ENCODE results near the gene MAPK14. TPM values are rescaled to one million over a fixed set of nuclear protein-coding genes. Genes with fewer than 3 reads are reported as not detected.
"Not testable (repeated sequence)": the region's sequence is repeated elsewhere in the genome, so short reads cannot be mapped to it uniquely, and the experiment has no call there.

Gene MAPK14
- polyA plus RNA-seq, 1 donor = 34.0 TPM

DNA sequence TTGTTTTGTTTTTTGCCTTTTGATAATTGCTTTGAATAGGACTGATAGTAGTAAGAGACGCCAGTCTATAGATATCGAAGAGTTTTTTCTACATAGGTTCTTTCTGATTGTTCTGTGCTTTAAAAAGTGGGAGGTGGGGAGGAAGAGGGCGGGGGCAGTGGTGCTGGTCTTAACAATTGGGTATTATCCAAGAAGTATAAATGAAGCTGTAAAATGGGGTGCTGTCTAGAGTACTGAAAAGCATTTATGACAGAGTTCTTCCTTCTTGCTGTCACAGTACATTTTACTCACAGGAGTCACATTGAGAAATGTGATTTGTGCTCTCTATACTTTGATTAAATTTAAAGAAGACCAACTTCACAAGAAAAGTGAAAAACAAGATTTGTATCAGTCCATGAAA, 41.0 kb downstream of the MAPK14 start:
- DNase-seq (ENCODE audit: low read depth) = no peak

- DNase-seq (ENCODE audit: low read depth) = no peak
These were observed 42.0 kb downstream of the MAPK14 start for GRCh38 chr6:36069573-36069972.

- DNase-seq (ENCODE audit: low read depth) = no peak
These were observed 42.6 kb downstream of the MAPK14 start for GRCh38 chr6:36070252-36070651.

DNA sequence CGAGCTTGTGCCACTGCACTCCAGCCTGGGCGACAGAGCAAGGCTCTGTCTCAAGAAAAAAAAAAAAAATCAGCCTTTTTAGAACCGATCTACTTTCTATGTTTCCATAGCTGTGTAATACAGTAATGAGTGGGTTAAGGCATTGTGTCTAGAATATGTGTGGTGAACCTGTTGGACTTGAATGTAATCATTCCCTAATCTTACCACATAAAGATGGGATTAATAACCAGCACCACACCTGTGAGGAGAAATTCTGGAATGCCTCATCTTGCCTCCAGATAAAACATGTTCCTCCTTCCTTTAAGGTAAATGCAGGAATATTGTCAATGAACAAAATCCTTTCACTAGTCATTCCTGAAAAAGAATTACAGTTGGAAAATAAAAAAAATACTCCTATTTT, 43.7 kb downstream of the MAPK14 start:
- no peak for DNase-seq (ENCODE audit: low read depth)

GRCh38 chr6:36071714-36072113, 44.1 kb downstream of the MAPK14 start:
- no peak for DNase-seq (ENCODE audit: low read depth)

DNA sequence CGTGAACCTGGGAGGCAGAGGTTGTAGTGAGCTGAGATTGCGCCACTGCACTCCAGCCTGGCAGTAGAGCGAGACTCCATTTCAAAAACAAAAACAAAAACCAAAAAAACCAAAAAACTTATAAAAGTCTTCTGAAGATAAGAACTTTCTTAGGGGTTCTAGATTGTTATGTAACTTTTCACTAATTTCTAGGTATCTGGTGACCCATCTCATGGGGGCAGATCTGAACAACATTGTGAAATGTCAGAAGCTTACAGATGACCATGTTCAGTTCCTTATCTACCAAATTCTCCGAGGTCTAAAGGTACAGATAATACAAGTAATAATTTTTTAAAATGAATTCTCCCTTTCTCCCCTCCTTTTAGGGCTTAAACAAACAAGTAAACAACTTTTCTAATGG, 45.1 kb downstream of the MAPK14 start:
- no peak for DNase-seq (ENCODE audit: low read depth)

DNA sequence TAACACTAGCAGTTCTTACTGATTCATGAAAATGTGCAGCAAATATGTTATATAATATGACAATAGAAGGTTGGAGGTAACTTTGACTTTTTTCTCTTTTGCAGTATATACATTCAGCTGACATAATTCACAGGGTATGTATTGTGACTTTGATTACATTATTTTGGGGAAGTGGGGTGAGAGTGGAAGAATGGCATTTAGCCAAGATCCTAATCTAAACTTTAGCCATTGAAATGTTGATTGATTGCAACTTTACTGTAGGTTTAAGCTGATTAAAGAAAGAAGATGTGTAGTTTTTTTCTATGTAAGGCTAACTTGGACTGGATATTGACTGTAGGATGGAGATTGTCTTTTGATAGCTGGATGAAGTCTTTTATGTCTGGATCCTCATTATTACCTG, 46.0 kb downstream of the MAPK14 start:
- DNase-seq (ENCODE audit: low read depth) = no peak

DNA sequence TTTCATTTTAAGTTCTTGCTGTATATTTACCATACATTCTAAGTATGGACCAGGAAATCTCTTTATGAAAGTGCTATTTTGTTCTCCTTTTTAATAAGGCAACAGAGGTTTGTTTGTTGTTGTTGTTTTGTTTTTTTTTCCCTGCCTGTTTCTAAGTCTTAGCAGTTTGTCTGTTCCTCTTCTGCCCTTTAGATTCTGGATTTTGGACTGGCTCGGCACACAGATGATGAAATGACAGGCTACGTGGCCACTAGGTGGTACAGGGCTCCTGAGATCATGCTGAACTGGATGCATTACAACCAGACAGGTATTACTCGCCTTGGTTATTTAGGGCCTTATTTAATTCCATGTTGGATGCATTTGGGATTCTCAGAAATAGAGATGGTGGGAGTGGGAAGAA, 48.0 kb downstream of the MAPK14 start:
- DNase-seq (ENCODE audit: low read depth) = no peak

DNA sequence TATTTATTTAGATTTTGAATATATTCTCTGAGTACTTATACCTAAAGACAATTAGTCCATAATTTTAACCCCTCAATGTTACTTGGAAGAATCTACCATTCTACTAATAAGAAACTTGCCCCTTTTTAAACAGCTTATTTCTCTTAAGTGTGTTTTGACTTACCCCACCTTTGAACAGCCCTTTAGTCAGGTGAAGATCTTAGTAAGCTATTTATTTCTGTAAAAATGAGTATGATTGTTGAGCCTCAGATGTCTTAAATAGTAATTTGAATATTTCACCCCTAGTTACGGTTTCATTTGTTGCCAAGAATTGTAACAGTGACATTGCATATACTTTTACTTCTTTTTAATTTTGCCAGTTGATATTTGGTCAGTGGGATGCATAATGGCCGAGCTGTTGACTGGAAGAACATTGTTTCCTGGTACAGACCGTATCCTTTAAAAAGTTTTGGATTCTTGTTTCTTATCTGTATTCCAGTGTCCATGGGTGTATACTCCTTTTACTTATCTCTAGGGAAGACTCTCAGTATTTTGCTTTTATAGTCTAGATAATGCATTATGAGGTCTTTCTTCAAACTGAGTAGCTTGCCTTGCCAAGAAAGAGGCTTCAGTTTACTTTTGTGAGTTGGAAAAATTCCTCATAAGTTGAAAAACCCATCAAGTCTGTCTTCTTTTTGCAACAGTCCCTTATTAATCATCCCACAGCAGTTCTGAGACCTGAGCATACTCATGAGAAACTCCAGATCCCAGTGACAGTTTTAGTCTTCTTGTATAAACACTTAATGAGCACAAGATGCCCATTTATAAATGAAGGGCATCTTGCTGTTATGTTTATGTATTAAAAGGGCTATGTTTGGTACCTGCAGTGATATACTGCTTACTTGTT, 48.8 kb downstream of the MAPK14 start:
- no peak for DNase-seq (ENCODE audit: low read depth)

- DNase-seq (ENCODE audit: low read depth) = no peak
These were observed 50.6 kb downstream of the MAPK14 start for GRCh38 chr6:36078159-36078558.

DNA sequence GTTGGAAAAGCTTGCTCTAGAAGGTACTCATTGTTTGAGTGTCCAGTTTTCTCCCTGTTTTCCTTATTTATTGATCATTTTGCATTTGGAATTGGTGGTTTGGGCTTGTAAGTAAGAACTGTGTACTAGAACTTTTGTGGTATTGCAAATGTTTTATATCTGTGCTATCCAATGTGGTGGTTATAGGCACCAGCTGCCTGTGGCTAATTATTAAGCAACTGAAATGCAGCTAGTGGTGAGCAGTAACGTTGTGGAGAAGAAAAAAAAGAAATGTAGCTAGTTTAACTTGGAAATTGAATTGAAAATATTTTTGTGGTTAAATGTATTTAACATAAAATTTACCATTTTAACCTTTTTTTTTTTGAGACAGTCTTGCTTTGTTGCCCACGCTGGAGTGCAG, 52.0 kb downstream of the MAPK14 start:
- DNase-seq (ENCODE audit: low read depth) = no peak

GRCh38 chr6:36082318-36082717, 54.7 kb downstream of the MAPK14 start:
- DNase-seq (ENCODE audit: low read depth) = no peak

DNA sequence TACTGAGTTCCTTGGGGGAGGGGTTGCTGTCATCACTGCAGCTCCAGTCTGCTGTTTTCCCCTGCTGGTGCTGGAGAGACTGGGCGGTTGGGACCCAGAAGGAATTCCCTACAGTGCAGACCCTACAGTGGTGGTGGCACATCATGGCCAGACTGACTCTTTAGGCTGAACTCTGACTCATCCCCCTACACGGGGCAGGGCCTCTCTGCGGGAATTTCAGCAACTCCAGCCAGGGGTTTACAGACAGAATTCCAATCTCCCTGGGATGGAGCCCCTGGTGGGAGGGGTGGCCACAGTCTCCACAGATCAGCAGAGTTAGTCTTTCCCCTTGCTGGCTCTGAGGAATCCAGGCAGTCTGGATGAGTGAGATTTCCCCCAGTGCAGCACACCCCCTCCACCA, 55.8 kb downstream of the MAPK14 start:
- no peak for DNase-seq (ENCODE audit: low read depth)

- not testable (repeated sequence) for DNase-seq (ENCODE audit: low read depth)
These were observed 60.6 kb downstream of the MAPK14 start for GRCh38 chr6:36088204-36088603.

DNA sequence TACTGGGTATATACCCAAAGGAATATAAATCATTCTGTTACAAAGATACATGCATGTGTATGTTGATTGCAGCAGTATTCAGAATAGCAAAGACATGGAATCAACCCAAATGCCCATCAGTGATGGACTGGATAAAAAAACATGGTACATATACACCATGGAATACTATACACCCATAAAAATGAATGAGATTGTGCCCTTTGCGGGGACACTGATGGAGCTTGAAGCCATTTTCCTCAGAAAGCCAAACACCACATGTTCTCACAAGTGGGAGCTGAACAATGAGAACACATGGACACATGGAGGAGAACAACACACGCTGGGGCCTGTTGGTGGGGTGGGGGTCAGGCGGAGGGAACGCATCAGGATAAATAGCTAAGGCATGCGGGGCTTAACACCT, 61.4 kb downstream of the MAPK14 start:
- DNase-seq (ENCODE audit: low read depth) = no peak

DNA sequence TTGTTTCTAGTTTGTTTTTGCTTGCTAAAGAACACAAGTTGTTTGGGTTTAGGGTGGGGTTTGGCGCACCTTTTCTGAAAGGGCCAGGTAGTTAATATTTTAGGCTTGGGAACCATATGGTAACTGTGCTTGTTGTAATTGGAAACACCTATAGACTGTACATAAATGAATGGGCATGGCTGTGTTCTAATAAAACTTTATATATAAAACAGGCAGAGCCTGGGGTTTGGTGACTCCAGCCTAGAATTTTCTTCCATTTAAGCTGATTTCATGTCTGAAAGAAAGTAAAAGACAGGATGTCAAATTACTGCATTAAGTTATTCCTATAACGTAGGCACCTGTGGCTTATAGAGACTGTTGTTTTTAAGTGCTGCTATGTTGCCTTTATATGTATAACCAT, 66.6 kb downstream of the MAPK14 start:
- no peak for DNase-seq (ENCODE audit: low read depth)

DNA sequence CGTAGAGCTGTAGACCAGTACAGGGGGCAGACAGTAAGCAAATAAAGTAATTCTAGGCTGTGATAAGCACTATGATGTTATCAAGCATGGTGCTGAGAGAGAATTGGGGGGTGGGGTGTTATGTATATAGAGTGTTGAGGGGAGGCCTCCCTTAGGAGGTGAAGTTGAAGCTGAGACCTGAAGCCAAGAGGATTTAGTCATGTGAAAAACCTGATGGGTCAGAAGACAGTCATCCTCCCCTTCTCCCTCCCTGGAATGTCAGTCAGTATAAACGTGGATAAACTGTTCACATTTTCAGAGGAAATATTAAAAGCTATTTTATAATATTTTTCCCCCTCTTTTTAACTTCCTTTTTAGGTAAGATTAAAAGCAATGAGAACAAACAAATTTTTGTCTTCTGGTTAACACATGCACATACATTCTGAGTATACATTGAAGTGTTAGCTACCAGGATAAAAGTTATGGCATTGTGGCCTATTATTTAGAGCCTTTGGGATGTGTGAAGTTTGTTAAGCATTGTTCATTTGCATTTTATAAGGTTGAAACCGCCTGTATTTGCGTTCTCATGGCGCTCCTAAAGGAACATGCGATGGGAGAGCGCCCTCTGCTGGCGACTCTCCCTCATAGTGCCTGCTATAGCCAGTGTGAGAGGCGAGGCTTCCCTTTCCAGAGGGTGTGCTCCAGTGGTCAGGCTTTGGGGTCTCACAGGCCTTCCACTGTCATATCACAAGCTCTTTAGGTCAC, 67.3 kb downstream of the MAPK14 start:
- DNase-seq (ENCODE audit: low read depth) = peak; percentile 60

- DNase-seq (ENCODE audit: low read depth) = no peak
These were observed 68.1 kb downstream of the MAPK14 start for GRCh38 chr6:36095497-36096391.

DNA sequence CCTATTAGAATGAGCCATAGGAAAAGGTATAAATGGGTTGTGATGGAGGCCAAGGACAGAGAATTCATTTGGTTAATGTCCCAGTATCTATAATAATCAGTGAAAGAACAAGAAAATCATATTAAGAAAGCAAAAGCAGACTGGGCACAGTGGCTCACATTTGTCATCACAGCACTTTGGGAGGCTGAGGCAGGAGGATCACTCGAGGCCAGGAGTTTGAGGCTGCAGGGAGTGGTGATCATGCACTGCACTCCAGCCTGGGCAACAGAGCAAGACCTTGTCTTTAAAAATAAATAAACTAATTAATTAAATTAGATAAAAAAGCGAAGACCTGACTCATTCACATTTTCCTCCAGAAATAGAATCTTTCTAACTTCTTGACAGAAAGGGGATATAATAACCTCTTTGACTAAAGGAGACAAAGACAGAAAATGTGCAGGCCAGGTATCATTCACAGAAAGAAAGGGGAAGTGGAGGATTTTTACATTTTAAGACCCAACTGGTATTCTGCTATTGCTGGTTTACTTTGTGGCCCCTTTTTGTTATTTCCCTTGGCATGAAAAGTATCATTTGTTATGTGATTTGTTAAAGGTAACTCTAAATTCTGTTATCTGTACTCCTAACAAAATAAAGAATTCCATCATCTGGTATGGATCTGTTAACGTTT, 70.8 kb downstream of the MAPK14 start:
- DNase-seq (ENCODE audit: low read depth) = no peak

DNA sequence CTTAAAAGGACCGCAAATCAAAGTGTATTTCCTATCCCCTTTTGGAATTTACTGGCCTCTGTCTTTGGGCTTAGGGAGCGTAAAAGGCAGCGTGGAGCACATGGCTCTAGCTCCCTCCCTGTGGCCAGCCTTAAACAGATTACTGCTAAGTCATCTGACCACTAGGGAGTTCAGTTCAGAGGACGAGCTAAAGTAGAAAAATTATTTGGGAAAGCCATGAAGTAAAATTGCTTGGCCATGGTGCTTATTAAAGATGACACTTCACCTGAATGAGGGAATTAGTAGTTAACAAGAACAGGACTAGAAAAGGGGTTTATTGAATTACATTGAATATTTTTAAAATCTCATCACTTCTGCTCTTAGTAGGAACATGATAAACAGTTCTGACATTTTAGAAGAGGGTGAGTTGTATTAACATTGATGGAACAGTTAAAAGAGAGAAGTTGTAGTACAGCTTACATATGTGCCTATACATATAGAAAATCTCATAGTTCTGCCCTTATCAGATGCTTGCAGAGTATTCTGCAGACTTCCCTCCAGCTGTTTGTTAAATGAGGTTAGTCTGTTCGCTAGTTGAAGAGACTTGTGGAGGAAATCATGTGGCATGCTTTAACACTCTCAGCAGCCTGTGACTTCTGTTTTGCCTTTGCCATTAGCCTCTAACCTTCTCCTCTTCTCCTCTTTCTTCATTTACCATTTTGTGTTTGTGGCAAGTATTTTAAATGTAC, 71.5 kb downstream of the MAPK14 start:
- DNase-seq (ENCODE audit: low read depth) = no peak

All from forelimb muscle (tissue), 1 donor.